Cerebellar cortex (tissue), 1 donor: ENCODE data around the gene MYLK2.
"Not testable (repeated sequence)": the region's sequence is repeated elsewhere in the genome, so short reads cannot be mapped to it uniquely, and the experiment has no call there.

Source experiments
- DNase-seq: peaks from one replicate; pipeline ENCODE4 v3.0.0-alpha.2; 2015; ENCODE audit warnings: low spot score

Gene MYLK2

GRCh38 chr20:31815408-31816188 lies 3.6 kb upstream of the MYLK2 start:
- peak; percentile 50 for DNase-seq

- peak; percentile 66 for DNase-seq
Measured at GRCh38 chr20:31816221-31816620, 2.9 kb upstream of the MYLK2 start.

GRCh38 chr20:31817461-31817860 lies 1.7 kb upstream of the MYLK2 start:
- DNase-seq, result no peak

- DNase-seq, result no peak
Measured at GRCh38 chr20:31818376-31818908, 714 bp upstream of the MYLK2 start.

- DNase-seq, result no peak
Measured at GRCh38 chr20:31820228-31820627, 1.1 kb downstream of the MYLK2 start.

GRCh38 chr20:31821427-31821826 lies 2.3 kb downstream of the MYLK2 start:
- no peak for DNase-seq

GRCh38 chr20:31822421-31823330 lies 3.5 kb downstream of the MYLK2 start:
- DNase-seq, result peak; percentile 79

GRCh38 chr20:31823360-31824124 lies 4.4 kb downstream of the MYLK2 start:
- DNase-seq, result no peak

- no peak for DNase-seq
Measured at GRCh38 chr20:31824125-31824485, 4.9 kb downstream of the MYLK2 start.

- no peak for DNase-seq
Measured at GRCh38 chr20:31824554-31825313, 5.6 kb downstream of the MYLK2 start.

- no peak for DNase-seq
Measured at GRCh38 chr20:31826074-31826473, 6.9 kb downstream of the MYLK2 start.

- no peak for DNase-seq
Measured at GRCh38 chr20:31827059-31827458, 7.9 kb downstream of the MYLK2 start.

GRCh38 chr20:31828016-31828415 lies 8.9 kb downstream of the MYLK2 start:
- not testable (repeated sequence) for DNase-seq

GRCh38 chr20:31829731-31830130 lies 10.6 kb downstream of the MYLK2 start:
- no peak for DNase-seq

GRCh38 chr20:31830406-31830981 lies 11.3 kb downstream of the MYLK2 start:
- DNase-seq, result no peak

- no peak for DNase-seq
Measured at GRCh38 chr20:31831211-31831610, 12.1 kb downstream of the MYLK2 start.

- DNase-seq, result no peak
Measured at GRCh38 chr20:31831771-31832306, 12.7 kb downstream of the MYLK2 start.

GRCh38 chr20:31833130-31833930 lies 14.2 kb downstream of the MYLK2 start:
- peak; percentile 76 for DNase-seq

GRCh38 chr20:31833931-31834521 lies 14.9 kb downstream of the MYLK2 start:
- no peak for DNase-seq
